DND-41 (cell line): Measurements from ENCODE around the gene IWS1.

ENCODE experiments used
- ATAC-seq: fragments of 200-7000 bp; cut with Tn5 transposase; 3 replicates; pipeline ENCODE4 v1.9.1; 2021; ENCODE audit warnings: low read depth; ENCODE audit not compliant: insufficient read depth
- DNase-seq: peaks from one replicate; pipeline ENCODE4 v3.0.0-alpha.2; 2020
- H2AFZ ChIP-seq: 2 replicates; pipeline ENCODE4 v1.6.0; 2012; ENCODE audit warnings: low read depth, low read length
- H3K27ac ChIP-seq: 2 replicates; pipeline ENCODE4 v1.5.1; 2012; ENCODE audit warnings: low read length, inconsistent platforms
- H3K27me3 ChIP-seq: fragments of 200-600 bp; sonication (generic); 2 replicates; pipeline ENCODE4 v1.6.0; 2012; ENCODE audit warnings: low read length, mild to moderate bottlenecking, inconsistent platforms; ENCODE audit not compliant: insufficient read depth, poor library complexity
- H3K36me3 ChIP-seq: 2 replicates; pipeline ENCODE4 v1.5.1; 2012; ENCODE audit warnings: low read length, inconsistent platforms; ENCODE audit not compliant: insufficient read depth
- H3K4me1 ChIP-seq: 2 replicates; pipeline ENCODE4 v1.5.1; 2012; ENCODE audit warnings: mild to moderate bottlenecking, low read length; ENCODE audit not compliant: insufficient read depth
- H3K4me2 ChIP-seq: 2 replicates; pipeline ENCODE4 v1.6.0; 2012; ENCODE audit warnings: mild to moderate bottlenecking, moderate library complexity, low read length, inconsistent platforms; ENCODE audit not compliant: insufficient read depth
- H3K4me3 ChIP-seq, 2 experiments: fragments of 200-600 bp in 1 of 2; shearing (Covaris generic) in 1 of 2; 2 replicates each; pipeline ENCODE4 v1.5.1; 2012 to 2016; ENCODE audit warnings: inconsistent platforms in 2 of 2, low read length in 2 of 2, mild to moderate bottlenecking in 2 of 2, low read depth in 1 of 2, moderate library complexity in 1 of 2
- H3K79me2 ChIP-seq: 2 replicates; pipeline ENCODE4 v1.6.0; 2012; ENCODE audit warnings: low read length, inconsistent platforms; ENCODE audit not compliant: insufficient read depth
- H3K9ac ChIP-seq: 2 replicates; pipeline ENCODE4 v1.6.0; 2012; ENCODE audit warnings: low read depth, mild to moderate bottlenecking, inconsistent platforms, low read length, moderate library complexity
- H3K9me3 ChIP-seq: 2 replicates; pipeline ENCODE4 v1.5.1; 2012; ENCODE audit warnings: low read length, moderate library complexity, mild to moderate bottlenecking, inconsistent platforms; ENCODE audit not compliant: insufficient read depth, severe bottlenecking
- H4K20me1 ChIP-seq: 2 replicates; pipeline ENCODE4 v1.6.0; 2012; ENCODE audit warnings: low read length; ENCODE audit not compliant: insufficient read depth
- EZH2 ChIP-seq: IDR thresholded peaks from 3 replicates; pipeline ENCODE4 v1.6.1; 2012; ENCODE audit warnings: borderline replicate concordance, low read depth, mild to moderate bottlenecking, moderate library complexity, low read length, inconsistent platforms; ENCODE audit not compliant: severe bottlenecking
- TF ChIP-seq, protein P1 (sequence below): IDR thresholded peaks from 2 replicates; pipeline ENCODE4 v1.5.1; 2012; ENCODE audit warnings: borderline replicate concordance, low read length, moderate library complexity, mild to moderate bottlenecking; ENCODE audit not compliant: poor library complexity, severe bottlenecking; ENCODE audit errors: extremely low read depth

IWS1 gene

DNA sequence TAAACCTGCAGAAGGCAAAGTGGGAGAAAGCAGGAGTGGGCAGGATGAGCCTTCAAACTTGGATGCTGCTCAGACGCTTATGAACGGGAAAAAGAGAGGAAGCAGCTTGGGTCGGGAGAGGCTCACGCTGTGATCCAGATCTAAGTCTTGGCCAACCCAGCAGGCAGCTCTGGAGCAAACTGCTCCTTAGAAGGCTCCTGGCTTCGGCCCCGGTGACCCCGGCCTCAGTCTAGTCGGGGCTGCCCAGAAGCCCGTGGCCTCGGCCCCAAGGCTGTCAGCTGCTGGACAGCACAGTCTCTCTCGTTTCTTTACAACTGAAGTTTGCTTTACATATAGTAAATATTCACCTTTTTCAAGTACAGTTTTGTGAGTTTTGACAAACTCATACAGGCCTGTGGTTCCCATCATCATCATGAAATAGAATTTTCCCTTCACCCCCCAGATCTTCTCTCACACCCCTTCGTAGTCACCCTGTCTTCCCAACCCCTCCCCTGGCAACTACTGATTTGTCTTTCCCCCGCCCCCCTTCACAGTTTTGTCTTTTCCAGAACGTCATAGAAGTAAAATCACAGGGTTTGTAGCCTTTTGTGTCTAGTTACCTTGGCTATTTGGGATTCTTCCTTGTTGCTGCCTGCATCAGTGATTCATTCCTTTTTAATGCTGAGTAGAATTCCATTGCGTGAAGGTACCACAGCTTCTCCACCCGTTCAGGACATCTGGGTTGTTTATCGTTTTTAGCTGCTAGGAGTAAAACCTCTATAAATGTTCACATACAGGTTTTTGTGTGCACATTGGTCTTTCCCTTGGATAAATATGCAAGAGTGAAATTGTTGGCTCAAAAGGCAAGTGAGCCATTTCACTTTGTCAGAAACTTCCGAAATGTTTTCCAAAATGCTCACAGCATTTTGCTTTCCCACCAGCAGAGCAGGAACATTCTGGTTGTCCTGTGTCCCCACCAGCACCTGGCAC, 44.3 kb upstream of the IWS1 start:
- no peaks in the 10 kb centered on the region for H3K27me3 ChIP-seq
- no peak overlapping the region for H2AFZ ChIP-seq
- H3K27ac ChIP-seq: no peak overlapping the region
- no peaks in the 10 kb centered on the region for H3K9me3 ChIP-seq
- no peaks in the 10 kb centered on the region for H3K4me1 ChIP-seq
- H3K9ac ChIP-seq: no peak overlapping the region
- ATAC-seq: no peak
- no peak overlapping the region for H3K4me2 ChIP-seq
- no peaks in the 10 kb centered on the region for H3K79me2 ChIP-seq
- no peak overlapping the region for H3K4me3 ChIP-seq
- no peaks in the 10 kb centered on the region for H4K20me1 ChIP-seq
- TF ChIP-seq EZH2: no peak
- TF ChIP-seq, protein P1, sequence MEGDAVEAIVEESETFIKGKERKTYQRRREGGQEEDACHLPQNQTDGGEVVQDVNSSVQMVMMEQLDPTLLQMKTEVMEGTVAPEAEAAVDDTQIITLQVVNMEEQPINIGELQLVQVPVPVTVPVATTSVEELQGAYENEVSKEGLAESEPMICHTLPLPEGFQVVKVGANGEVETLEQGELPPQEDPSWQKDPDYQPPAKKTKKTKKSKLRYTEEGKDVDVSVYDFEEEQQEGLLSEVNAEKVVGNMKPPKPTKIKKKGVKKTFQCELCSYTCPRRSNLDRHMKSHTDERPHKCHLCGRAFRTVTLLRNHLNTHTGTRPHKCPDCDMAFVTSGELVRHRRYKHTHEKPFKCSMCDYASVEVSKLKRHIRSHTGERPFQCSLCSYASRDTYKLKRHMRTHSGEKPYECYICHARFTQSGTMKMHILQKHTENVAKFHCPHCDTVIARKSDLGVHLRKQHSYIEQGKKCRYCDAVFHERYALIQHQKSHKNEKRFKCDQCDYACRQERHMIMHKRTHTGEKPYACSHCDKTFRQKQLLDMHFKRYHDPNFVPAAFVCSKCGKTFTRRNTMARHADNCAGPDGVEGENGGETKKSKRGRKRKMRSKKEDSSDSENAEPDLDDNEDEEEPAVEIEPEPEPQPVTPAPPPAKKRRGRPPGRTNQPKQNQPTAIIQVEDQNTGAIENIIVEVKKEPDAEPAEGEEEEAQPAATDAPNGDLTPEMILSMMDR: no peak
- DNase-seq: no peak
- H3K36me3 ChIP-seq: no peaks in the 10 kb centered on the region

DNA sequence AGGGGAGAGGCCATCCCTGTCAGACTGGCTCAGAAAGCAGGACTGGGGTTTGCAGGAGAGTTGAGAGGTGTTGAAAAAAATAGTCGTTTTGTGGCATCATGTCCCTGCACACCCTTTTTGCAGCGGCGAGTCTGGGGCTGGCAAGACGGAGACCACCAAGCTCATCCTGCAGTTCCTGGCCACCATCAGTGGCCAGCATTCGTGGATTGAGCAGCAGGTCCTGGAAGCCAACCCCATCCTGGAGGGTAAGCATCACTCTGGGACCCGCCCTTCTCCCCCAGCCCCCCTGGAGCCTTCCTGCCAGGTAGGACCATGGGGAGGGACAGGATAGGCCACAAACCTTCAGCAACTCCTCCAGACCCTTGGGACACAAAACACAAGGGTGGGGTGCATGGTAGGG, 43.4 kb upstream of the IWS1 start:
- Histone ChIP-seq H3K4me1 (no peaks in the 10 kb centered on the region), H3K27ac (no peak overlapping the region), H3K9ac (no peak overlapping the region), H4K20me1 (no peaks in the 10 kb centered on the region), H3K79me2 (no peaks in the 10 kb centered on the region), H3K4me2 (no peak overlapping the region), H3K36me3 (no peaks in the 10 kb centered on the region), H3K9me3 (no peaks in the 10 kb centered on the region), H3K4me3 (no peak overlapping the region), H3K27me3 (no peaks in the 10 kb centered on the region), H2AFZ (no peak overlapping the region)
- TF ChIP-seq EZH2: no peak
- TF ChIP-seq, protein P1: no peak
- ATAC-seq: no peak
- no peak for DNase-seq

DNA sequence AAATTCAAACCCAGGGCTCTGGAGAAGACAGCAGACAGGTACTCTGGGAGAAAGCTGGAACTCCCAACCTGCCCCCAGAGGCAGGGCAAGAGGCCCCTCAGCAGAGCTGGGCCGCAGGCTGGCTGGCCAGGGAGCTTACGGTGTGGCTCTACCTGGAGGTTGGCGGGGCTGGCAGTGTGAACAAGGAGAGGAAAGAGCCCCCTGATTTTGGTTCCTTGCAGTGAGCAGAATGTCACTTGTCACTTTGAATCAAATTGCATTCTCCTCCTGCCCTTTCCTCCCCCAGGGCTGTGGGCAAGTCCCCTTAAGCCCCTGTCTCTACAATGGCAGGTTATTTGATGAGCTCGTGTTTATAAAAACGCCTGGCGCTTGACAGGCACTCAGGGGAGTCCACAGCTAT, 41.8 kb upstream of the IWS1 start:
- Histone ChIP-seq H3K4me2 (no peak overlapping the region), H3K4me1 (no peaks in the 10 kb centered on the region), H3K27ac (no peak overlapping the region), H4K20me1 (no peaks in the 10 kb centered on the region), H3K4me3 (no peak overlapping the region), H3K27me3 (no peaks in the 10 kb centered on the region), H3K36me3 (no peaks in the 10 kb centered on the region), H3K79me2 (no peaks in the 10 kb centered on the region), H3K9me3 (no peaks in the 10 kb centered on the region), H3K9ac (no peak overlapping the region), H2AFZ (no peak overlapping the region)
- no peak for DNase-seq
- TF ChIP-seq, protein P1: no peak
- TF ChIP-seq EZH2: no peak
- ATAC-seq: no peak
